Measurements from ENCODE around the gene WNT8B. TPM values are rescaled to one million over a fixed set of nuclear protein-coding genes. Genes with fewer than 3 reads are reported as not detected.

WNT8B gene
- total and polyA plus RNA-seq, 7 experiments from 2014 or later = 0.09 to 0.44 (median 0.19) TPM; not detected in 3

DNA sequence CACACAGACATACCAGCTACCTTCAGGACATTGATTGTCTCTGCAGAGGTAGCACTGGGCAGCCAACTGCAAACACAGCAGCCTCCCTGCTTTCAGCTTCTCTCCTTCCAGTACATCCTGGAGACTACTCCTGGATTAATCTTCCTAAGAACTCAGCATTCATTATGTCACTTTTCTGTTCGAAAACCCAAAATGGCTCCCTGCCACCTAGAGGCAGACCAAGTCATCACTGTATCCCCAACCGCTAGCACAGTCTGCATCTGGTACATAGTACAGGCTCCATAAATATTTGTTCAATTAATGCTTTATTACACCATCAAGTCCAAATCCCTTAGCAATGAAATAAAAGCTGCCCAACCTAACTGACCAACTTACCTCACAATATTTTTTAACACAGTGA lies 61.8 kb downstream of the WNT8B start:
- CTCF ChIA-PET = interaction anchor here (1.5 kb wide), 1 partner anchor 16 kb away, joined by 6 read pairs; no protein-coding TSS in a partner anchor
- H3K36me3 ChIP-seq (ENCODE audit: control insufficient read depth in 2 of 3, insufficient read depth in 3 of 3, low read length in 3 of 3) = peaks cover 14 to 53% (median 21%) of the 10 kb centered on the region in 3 experiments
- no peaks in the 10 kb centered on the region for H3K27me3 ChIP-seq (ENCODE audit: control insufficient read depth in 2 of 2, insufficient read depth in 2 of 2, low read length in 2 of 2)
- Mint-ChIP-seq H3K4me3 (no peak overlapping the region), H3K27me3 (no peaks in the 10 kb centered on the region), H3K9me3 (no peaks in the 10 kb centered on the region), H3K27ac (peak overlapping the region in 3 of 9 donors; percentile 12 to 33 (median 15)), H3K4me1 (peaks cover 10 to 36% (median 25%) of the 10 kb centered on the region in 7 donors), H3K36me3 (peaks cover 3 to 34% (median 10%) of the 10 kb centered on the region in 5 donors)
- no peak overlapping the region for H3K27ac ChIP-seq (ENCODE audit: low read depth, low read length)
- DNase-seq (no peak), ATAC-seq (no peak)
- no peak overlapping the region for H3K4me3 ChIP-seq (ENCODE audit: low read length)
- intact Hi-C loops (cut with micrococcal nuclease) = no loop called here
- H3K9me3 ChIP-seq (ENCODE audit: control insufficient read depth in 2 of 3, low read length in 3 of 3) = no peaks in the 10 kb centered on the region
- peaks cover 13 to 23% of the 10 kb centered on the region in 2 donors for H3K4me1 ChIP-seq (ENCODE audit: control insufficient read depth in 2 of 2, insufficient read depth in 2 of 2, low read length in 2 of 2)
- POLR2A ChIA-PET = interaction anchor here (0.5 to 2.3 kb wide), 3 partner anchors 11 to 312 kb away, joined by 3 to 7 read pairs (median 5); partner anchors contain the start of gene HIF1AN

DNA sequence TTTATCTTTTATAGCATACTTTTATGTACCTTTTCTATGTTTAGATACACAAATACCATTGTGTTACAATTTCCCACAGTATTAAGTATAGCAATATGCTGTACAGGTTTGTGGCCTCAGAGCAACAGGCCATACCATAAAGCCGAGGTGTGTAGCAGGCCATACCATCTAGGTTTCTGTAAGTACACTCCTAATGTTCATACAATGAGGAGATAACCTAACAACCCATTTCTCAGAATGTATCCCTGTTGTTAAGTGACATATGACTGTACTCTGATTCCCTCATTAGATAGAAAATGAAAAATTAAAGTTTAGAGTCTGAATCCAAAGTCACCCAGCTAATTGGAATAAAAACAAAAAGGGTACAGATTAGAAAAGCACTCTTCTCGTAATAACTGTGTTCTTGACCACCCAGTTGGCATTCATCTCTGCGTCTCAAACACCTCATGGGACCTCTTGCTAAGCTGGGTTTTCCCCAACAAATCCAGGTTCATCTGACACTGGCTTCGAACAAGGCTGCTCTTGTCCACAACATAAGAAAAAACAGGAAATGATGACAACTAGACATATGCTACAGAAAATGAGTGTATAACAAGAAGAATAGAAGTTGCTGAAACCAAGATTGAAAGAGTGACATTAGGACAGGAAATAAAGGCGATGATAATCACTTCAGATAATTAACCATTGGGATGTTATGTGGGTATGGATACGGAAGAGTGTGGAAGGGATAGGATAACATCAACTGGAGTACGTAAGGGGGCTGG lies 65.5 kb downstream of the WNT8B start:
- peaks cover 20 to 29% of the 10 kb centered on the region in 2 donors for H3K4me1 ChIP-seq (ENCODE audit: control insufficient read depth in 2 of 2, insufficient read depth in 2 of 2, low read length in 2 of 2)
- peak; percentile 62 for ATAC-seq
- peak overlapping the region; percentile 90 to 100 (median 98) for H3K4me3 Mint-ChIP-seq
- no peaks in the 10 kb centered on the region for H3K27me3 Mint-ChIP-seq
- H3K4me1 Mint-ChIP-seq = peaks cover 14 to 46% (median 34%) of the 10 kb centered on the region in 7 donors
- peaks cover 0 to 2% (median 0%) of the 10 kb centered on the region in 11 donors for H3K9me3 Mint-ChIP-seq
- intact Hi-C loops (cut with micrococcal nuclease) = loop anchor here in 1 of 2 donors (2.0 kb wide), 1 partner anchor 158 kb away; no protein-coding TSS in a partner anchor
- no peaks in the 10 kb centered on the region for H3K27me3 ChIP-seq (ENCODE audit: control insufficient read depth in 2 of 2, insufficient read depth in 2 of 2, low read length in 2 of 2)
- ChIA-PET CTCF (interaction anchor here (0.8 to 3.4 kb wide), 5 partner anchors 9 to 84 kb away, joined by 3 to 22 read pairs (median 4); no protein-coding TSS in a partner anchor), POLR2A (interaction anchor here (0.6 to 1.3 kb wide), 3 partner anchors 10 to 87 kb away, joined by 3 to 5 read pairs (median 5); no protein-coding TSS in a partner anchor)
- H3K27ac Mint-ChIP-seq = peak overlapping the region; percentile 90 to 100 (median 98)
- peaks cover 3 to 33% (median 10%) of the 10 kb centered on the region in 5 donors for H3K36me3 Mint-ChIP-seq
- peak overlapping the region; percentile 89 for H3K27ac ChIP-seq (ENCODE audit: low read depth, low read length)
- peak in 3 of 9 donors; percentile 29 to 36 (median 34) for DNase-seq
- no peaks in the 10 kb centered on the region for H3K9me3 ChIP-seq (ENCODE audit: control insufficient read depth in 2 of 3, low read length in 3 of 3)
- peaks cover 14 to 49% (median 21%) of the 10 kb centered on the region in 3 experiments for H3K36me3 ChIP-seq (ENCODE audit: control insufficient read depth in 2 of 3, insufficient read depth in 3 of 3, low read length in 3 of 3)
- H3K4me3 ChIP-seq (ENCODE audit: low read length) = peak overlapping the region; percentile 93

DNA sequence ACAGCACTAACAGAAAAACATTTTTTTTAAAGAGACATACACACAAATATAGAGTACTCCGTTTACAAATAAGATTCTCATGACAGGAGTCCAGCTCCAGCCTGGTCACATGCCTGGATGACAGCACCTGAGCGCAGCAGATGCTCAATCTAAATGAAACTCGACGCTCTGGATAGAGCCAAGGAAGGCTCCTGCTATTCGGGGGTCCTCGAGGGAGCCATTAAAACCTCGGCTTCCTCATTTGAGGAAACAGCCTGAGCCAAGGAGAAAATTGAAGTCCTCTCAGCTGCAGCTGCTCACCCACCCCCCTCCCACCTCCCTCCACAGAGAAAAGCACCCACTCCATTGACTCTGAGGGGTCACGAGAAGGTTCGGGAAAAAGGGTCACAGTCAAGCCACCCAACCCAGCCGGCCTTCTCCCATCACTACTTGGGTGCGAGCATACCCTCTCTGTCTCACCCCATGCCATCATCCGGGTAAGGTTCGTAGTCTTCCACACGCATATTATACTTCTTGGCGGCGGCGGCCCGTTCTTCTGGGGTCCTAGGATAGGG lies 66.2 kb downstream of the WNT8B start:
- Histone ChIP-seq H3K9me3 (ENCODE audit: control insufficient read depth in 2 of 3, low read length in 3 of 3) (no peaks in the 10 kb centered on the region), H3K4me3 (ENCODE audit: low read length) (peak overlapping the region; percentile 93), H3K4me1 (ENCODE audit: control insufficient read depth in 2 of 2, insufficient read depth in 2 of 2, low read length in 2 of 2) (peaks cover 20 to 29% of the 10 kb centered on the region in 2 donors), H3K36me3 (ENCODE audit: control insufficient read depth in 2 of 3, insufficient read depth in 3 of 3, low read length in 3 of 3) (peaks cover 14 to 42% (median 21%) of the 10 kb centered on the region in 3 experiments), H3K27ac (ENCODE audit: low read depth, low read length) (peak overlapping the region; percentile 89), H3K27me3 (ENCODE audit: control insufficient read depth in 2 of 2, insufficient read depth in 2 of 2, low read length in 2 of 2) (no peaks in the 10 kb centered on the region)
- intact Hi-C loops (cut with micrococcal nuclease) = loop anchor here in 1 of 2 donors (1.0 to 2.0 kb wide), 2 partner anchors 21 to 158 kb away; no protein-coding TSS in a partner anchor
- Mint-ChIP-seq H3K9me3 (peaks cover 0 to 2% (median 0%) of the 10 kb centered on the region in 11 donors), H3K36me3 (peaks cover 3 to 26% (median 10%) of the 10 kb centered on the region in 5 donors), H3K4me1 (peaks cover 14 to 46% (median 34%) of the 10 kb centered on the region in 7 donors), H3K27me3 (no peaks in the 10 kb centered on the region), H3K4me3 (peak overlapping the region; percentile 90 to 100 (median 98)), H3K27ac (peak overlapping the region; percentile 90 to 100 (median 98))
- POLR2A ChIA-PET = interaction anchor here (0.6 to 1.3 kb wide), 3 partner anchors 10 to 88 kb away, joined by 3 to 5 read pairs (median 5); no protein-coding TSS in a partner anchor
- peak; percentile 12 for ATAC-seq
- CTCF ChIA-PET = interaction anchor here (1.1 to 3.4 kb wide), 3 partner anchors 11 to 19 kb away, joined by 3 to 22 read pairs (median 18); no protein-coding TSS in a partner anchor
- no peak for DNase-seq

DNA sequence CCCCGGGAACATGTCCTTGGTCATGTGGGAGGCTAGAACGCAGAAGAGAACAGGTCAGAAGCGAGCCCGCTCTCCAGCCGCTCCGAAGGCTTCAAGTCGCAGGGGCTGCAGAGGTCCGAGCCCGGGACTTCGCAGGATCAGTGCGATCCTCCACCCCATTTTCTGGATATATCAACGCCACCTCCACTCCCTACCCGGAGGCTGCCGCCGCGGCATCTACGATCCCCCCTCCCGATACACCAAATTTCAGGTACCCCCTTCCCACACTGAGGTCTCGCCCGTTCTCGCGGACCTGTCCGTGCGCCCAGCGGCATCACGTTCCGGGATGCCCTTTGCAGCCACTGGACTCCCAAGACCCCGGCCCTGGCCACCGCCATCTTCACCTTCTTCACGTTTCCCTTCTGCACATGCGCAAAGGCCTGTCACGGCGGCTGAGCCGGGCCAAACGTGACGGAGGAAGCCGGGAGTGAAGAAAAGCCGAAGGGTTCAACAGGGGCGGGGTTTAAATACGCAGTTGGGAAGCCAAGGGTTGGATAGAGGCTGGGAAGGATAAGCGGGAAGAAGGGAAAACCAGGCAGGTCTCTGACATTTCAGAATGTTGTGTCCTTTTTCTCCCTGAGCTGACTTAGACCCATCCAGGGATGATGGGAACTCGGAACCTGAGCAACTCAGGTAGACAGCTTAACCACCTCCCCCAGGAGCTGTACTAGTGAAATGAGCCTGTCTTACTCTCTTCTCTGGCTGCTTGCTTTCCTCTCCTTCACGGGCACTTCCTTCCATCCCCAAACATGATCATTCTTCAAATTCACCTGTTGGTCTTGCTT lies 66.9 kb downstream of the WNT8B start, which contains the start of gene NDUFB8:
Gene NDUFB8, minus strand, starts transcription at position 397 of the 824 bp plus-strand sequence. Its CDS starts 20 bp downstream, at position 377.
- Mint-ChIP-seq H3K4me3 (peak within 1 kb of the TSS; percentile 90 to 100 (median 98)), H3K36me3 (peaks cover 2 to 22% (median 10%) of the 10 kb centered on the region in 5 donors), H3K27me3 (no peaks in the 10 kb centered on the region), H3K9me3 (peaks cover 0 to 2% (median 0%) of the 10 kb centered on the region in 11 donors), H3K4me1 (peaks cover 14 to 46% (median 33%) of the 10 kb centered on the region in 7 donors), H3K27ac (peak within 1 kb of the TSS; percentile 90 to 100 (median 98))
- intact Hi-C loops (cut with micrococcal nuclease) = loop anchor here in 1 of 2 donors (1.0 to 10.0 kb wide), 3 partner anchors 21 to 825 kb away; partner anchors contain the start of gene BTRC
- ChIA-PET POLR2A (interaction anchor here (0.7 to 1.3 kb wide), 2 partner anchors 19 to 21 kb away, joined by 3 to 4 read pairs; no protein-coding TSS in a partner anchor), CTCF (interaction anchor here (1.0 to 3.4 kb wide), 4 partner anchors 11 to 21 kb away, joined by 3 to 18 read pairs (median 4); no protein-coding TSS in a partner anchor)
- Histone ChIP-seq H3K9me3 (ENCODE audit: control insufficient read depth in 2 of 3, low read length in 3 of 3) (no peaks in the 10 kb centered on the region), H3K36me3 (ENCODE audit: control insufficient read depth in 2 of 3, insufficient read depth in 3 of 3, low read length in 3 of 3) (peaks cover 14 to 35% (median 15%) of the 10 kb centered on the region in 3 experiments), H3K4me3 (ENCODE audit: low read length) (peak within 1 kb of the TSS; percentile 93), H3K4me1 (ENCODE audit: control insufficient read depth in 2 of 2, insufficient read depth in 2 of 2, low read length in 2 of 2) (peaks cover 20 to 31% of the 10 kb centered on the region in 2 donors), H3K27ac (ENCODE audit: low read depth, low read length) (peak within 1 kb of the TSS; percentile 89), H3K27me3 (ENCODE audit: control insufficient read depth in 2 of 2, insufficient read depth in 2 of 2, low read length in 2 of 2) (no peaks in the 10 kb centered on the region)
- peak; percentile 85 for ATAC-seq
- peak; percentile 78 to 90 (median 85) for DNase-seq

DNA sequence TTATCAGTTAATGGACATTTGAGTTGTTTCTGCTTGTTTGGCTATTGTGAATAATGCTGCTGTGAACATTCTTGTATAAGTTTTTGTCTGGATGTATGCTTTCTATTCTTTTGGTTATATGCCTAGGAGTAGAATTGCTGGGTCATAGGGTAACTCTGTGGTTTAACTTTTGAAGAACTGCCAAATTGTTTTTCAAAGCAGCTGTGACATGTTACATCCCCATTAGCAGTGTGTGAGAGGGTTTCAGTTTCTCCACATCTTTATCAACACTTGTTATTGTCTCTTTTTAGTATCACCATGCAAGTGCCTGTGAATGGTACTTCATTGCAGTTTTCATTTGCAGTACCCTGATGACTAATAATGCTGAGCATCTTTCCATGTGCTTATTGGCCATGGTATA lies 69.0 kb downstream of the WNT8B start:
- ATAC-seq (no peak), DNase-seq (no peak)
- H3K27ac ChIP-seq (ENCODE audit: low read depth, low read length) = no peak overlapping the region
- intact Hi-C loops (cut with micrococcal nuclease) = loop anchor here in 1 of 2 donors (10.0 kb wide), 1 partner anchor 823 kb away; the partner anchor contains the start of gene BTRC
- POLR2A ChIA-PET = no interaction called here
- peaks cover 12 to 38% (median 27%) of the 10 kb centered on the region in 7 donors for H3K4me1 Mint-ChIP-seq
- CTCF ChIA-PET = no interaction called here
- peaks cover 0 to 2% (median 0%) of the 10 kb centered on the region in 11 donors for H3K9me3 Mint-ChIP-seq
- H3K36me3 ChIP-seq (ENCODE audit: control insufficient read depth in 2 of 3, insufficient read depth in 3 of 3, low read length in 3 of 3) = peaks cover 0 to 15% (median 4%) of the 10 kb centered on the region in 3 experiments
- H3K27ac Mint-ChIP-seq = peak overlapping the region in 3 of 9 donors; percentile 9 to 36 (median 24)
- no peak overlapping the region for H3K4me3 ChIP-seq (ENCODE audit: low read length)
- no peaks in the 10 kb centered on the region for H3K27me3 ChIP-seq (ENCODE audit: control insufficient read depth in 2 of 2, insufficient read depth in 2 of 2, low read length in 2 of 2)
- H3K4me3 Mint-ChIP-seq = peak overlapping the region in 1 of 10 donors; percentile 29
- H3K36me3 Mint-ChIP-seq = peaks cover 0 to 14% (median 3%) of the 10 kb centered on the region in 5 donors
- no peaks in the 10 kb centered on the region for H3K9me3 ChIP-seq (ENCODE audit: control insufficient read depth in 2 of 3, low read length in 3 of 3)
- peaks cover 32 to 43% of the 10 kb centered on the region in 2 donors for H3K4me1 ChIP-seq (ENCODE audit: control insufficient read depth in 2 of 2, insufficient read depth in 2 of 2, low read length in 2 of 2)
- H3K27me3 Mint-ChIP-seq = no peaks in the 10 kb centered on the region
